Lung (tissue), 12 donors: Measurements from ENCODE around the gene CMSS1. TPM values are rescaled to one million over a fixed set of nuclear protein-coding genes. Genes with fewer than 3 reads are reported as not detected.

Source experiments
- ATAC-seq: fragments of 200-7000 bp; cut with Tn5 transposase; one replicate; pipeline ENCODE4 v1.9.1; 2020; ENCODE audit warnings: moderate number of reproducible peaks; ENCODE audit not compliant: insufficient read depth, low FRiP score
- DNase-seq, 3 donors: peaks; one replicate each; pipeline ENCODE4 v3.0.0-alpha.2; 2013 to 2017
- H3K27ac ChIP-seq, 2 donors: one replicate each; pipeline ENCODE4 v1.5.1; 2013; ENCODE audit warnings: mild to moderate bottlenecking in 2 of 2, moderate library complexity in 2 of 2, control low read depth in 1 of 2, inconsistent platforms in 1 of 2, low read depth in 1 of 2, low read length in 1 of 2
- H3K27me3 ChIP-seq, 3 donors: one replicate each; pipeline ENCODE4 v1.5.1; 2013; ENCODE audit warnings: low read length in 2 of 3; ENCODE audit not compliant: control insufficient read depth in 3 of 3, insufficient read depth in 3 of 3
- H3K36me3 ChIP-seq, 4 donors: one replicate each; pipeline ENCODE4 v1.5.1; 2013; ENCODE audit warnings: low read length in 4 of 4, mild to moderate bottlenecking in 1 of 4, moderate library complexity in 1 of 4; ENCODE audit not compliant: control insufficient read depth in 4 of 4, insufficient read depth in 4 of 4
- H3K4me1 ChIP-seq, 5 donors: one replicate each; pipeline ENCODE4 v1.5.1; 2013; ENCODE audit warnings: low read length in 5 of 5, mild to moderate bottlenecking in 2 of 5, moderate library complexity in 1 of 5; ENCODE audit not compliant: control insufficient read depth in 5 of 5, insufficient read depth in 5 of 5
- H3K4me3 ChIP-seq: one replicate; pipeline ENCODE4 v1.5.1; 2013; ENCODE audit warnings: mild to moderate bottlenecking, control low read depth, moderate library complexity
- H3K9ac ChIP-seq, 2 donors: one replicate each; pipeline ENCODE4 v1.5.1; 2013; ENCODE audit warnings: low read length in 2 of 2, control low read depth in 1 of 2; ENCODE audit not compliant: insufficient read depth in 1 of 2
- H3K9me3 ChIP-seq, 4 donors: one replicate each; pipeline ENCODE4 v1.5.1; 2013; ENCODE audit warnings: low read length in 3 of 4, mild to moderate bottlenecking in 1 of 4, moderate library complexity in 1 of 4; ENCODE audit not compliant: control insufficient read depth in 4 of 4, insufficient read depth in 3 of 4
- WGBS, 2 donors: extraction: QIAGEN DNeasy Blood & Tissue Kit; methylation state at CpG; one replicate each; pipeline ENCODE4 v1.1.7; 2013; 5-methylcytosine and 5-hydroxymethylcytosine counted together
- polyA plus RNA-seq, 2 donors: library from polyadenylated mRNA; stranded (reverse); fragments of 200-250 nt; gene quantifications; one replicate each; pipeline ENCODE4 v1.2.1, GENCODE V29; 2013
- total RNA-seq, 2 donors: library from RNA; depleted of rRNA in 1 of 2; stranded (reverse); fragments of >200 nt in 1 of 2; gene quantifications; one replicate each; pipeline ENCODE4 v1.2.1, GENCODE V29; 2014 to 2021
- TF ChIP-seq, protein P1 (sequence below): IDR thresholded peaks from 2 replicates; pipeline ENCODE4 v1.5.1; 2012; ENCODE audit warnings: mild to moderate bottlenecking; ENCODE audit errors: control extremely low read depth, extremely low read depth
- donor health status: control.
- donor health status: control.
- donor health status: Bipolar disorder and iron deficiency.
- donor health status: healthy.
- donor health status: DM: yes; HTN: yes; CAD: no.

Gene CMSS1
- total and polyA plus RNA-seq, 4 donors, result 12.3 to 28.9 (median 22.6) TPM

DNA sequence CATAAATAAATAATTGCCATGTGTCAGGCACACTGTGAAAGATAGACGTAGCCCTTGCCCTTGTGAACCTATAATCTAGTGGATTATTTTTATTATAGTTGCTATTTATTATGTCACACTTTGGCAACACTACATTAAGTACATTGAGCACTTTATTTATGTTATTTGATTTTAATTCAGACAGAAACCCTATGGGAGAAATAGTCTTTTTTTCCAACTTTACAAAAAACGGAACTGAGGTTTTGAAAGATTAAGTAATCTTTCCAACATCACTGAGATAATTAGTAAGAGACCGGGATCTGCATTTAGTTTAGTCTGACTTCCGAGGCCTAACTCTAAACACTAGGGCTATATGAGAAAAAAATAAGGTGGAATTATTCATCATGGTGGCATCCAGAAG, 299.4 kb downstream of the CMSS1 start:
- ATAC-seq (no peak), DNase-seq (no peak)
- no peak overlapping the region for H3K4me3 ChIP-seq
- H3K27me3 ChIP-seq, result no peaks in the 10 kb centered on the region
- no peak overlapping the region for H3K9ac ChIP-seq
- TF ChIP-seq, protein P1, sequence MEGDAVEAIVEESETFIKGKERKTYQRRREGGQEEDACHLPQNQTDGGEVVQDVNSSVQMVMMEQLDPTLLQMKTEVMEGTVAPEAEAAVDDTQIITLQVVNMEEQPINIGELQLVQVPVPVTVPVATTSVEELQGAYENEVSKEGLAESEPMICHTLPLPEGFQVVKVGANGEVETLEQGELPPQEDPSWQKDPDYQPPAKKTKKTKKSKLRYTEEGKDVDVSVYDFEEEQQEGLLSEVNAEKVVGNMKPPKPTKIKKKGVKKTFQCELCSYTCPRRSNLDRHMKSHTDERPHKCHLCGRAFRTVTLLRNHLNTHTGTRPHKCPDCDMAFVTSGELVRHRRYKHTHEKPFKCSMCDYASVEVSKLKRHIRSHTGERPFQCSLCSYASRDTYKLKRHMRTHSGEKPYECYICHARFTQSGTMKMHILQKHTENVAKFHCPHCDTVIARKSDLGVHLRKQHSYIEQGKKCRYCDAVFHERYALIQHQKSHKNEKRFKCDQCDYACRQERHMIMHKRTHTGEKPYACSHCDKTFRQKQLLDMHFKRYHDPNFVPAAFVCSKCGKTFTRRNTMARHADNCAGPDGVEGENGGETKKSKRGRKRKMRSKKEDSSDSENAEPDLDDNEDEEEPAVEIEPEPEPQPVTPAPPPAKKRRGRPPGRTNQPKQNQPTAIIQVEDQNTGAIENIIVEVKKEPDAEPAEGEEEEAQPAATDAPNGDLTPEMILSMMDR, result no peak
- no peaks in the 10 kb centered on the region for H3K36me3 ChIP-seq
- H3K9me3 ChIP-seq, result no peaks in the 10 kb centered on the region
- H3K27ac ChIP-seq, result no peak overlapping the region
- H3K4me1 ChIP-seq, result peaks cover 0 to 13% (median 0%) of the 10 kb centered on the region in 5 donors
- WGBS, 2 donors, result 78 to 91% methylated on average over 4 of the region's 4 CpGs

- H3K9me3 ChIP-seq, result no peaks in the 10 kb centered on the region
- H3K9ac ChIP-seq, result no peak overlapping the region
- ATAC-seq, result no peak
- H3K4me3 ChIP-seq, result no peak overlapping the region
- H3K4me1 ChIP-seq, result peaks cover 0 to 14% (median 0%) of the 10 kb centered on the region in 5 donors
- no peaks in the 10 kb centered on the region for H3K36me3 ChIP-seq
- H3K27me3 ChIP-seq, result no peaks in the 10 kb centered on the region
- TF ChIP-seq, protein P1, result no peak
- 0 to 20% methylated on average over 1 of the region's 1 CpG for WGBS, 2 donors
- no peak overlapping the region for H3K27ac ChIP-seq
- no peak for DNase-seq
Observed at GRCh38 chr3:100120012-100120411, 302.4 kb downstream of the CMSS1 start.

DNA sequence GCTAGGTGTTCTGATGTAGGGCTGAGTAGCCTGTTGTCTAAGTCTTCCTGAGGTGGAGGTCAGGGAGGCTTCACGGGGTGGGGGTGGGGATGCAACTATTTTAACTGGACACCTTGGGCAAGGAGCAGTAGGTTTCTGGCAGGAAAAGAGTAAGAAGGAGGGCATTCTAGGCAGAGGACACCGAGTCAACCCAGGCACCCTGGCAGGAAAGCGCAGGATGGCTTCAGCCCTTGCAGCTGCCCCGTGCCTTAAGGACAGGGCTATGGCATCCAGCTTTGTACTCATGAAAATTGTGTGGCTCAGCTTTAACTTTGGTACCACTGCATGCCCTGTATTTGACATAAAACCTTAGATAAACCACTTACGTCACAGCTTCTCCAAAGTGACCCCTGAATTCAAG, 303.0 kb downstream of the CMSS1 start:
- Histone ChIP-seq H3K27ac (no peak overlapping the region), H3K4me1 (peaks cover 0 to 14% (median 0%) of the 10 kb centered on the region in 5 donors), H3K27me3 (no peaks in the 10 kb centered on the region), H3K9me3 (no peaks in the 10 kb centered on the region), H3K9ac (no peak overlapping the region), H3K36me3 (no peaks in the 10 kb centered on the region), H3K4me3 (no peak overlapping the region)
- 96 to 97% methylated on average over 5 of the region's 5 CpGs for WGBS, 2 donors
- TF ChIP-seq, protein P1, result no peak
- ATAC-seq (no peak), DNase-seq (no peak)

- TF ChIP-seq, protein P1, result no peak
- H3K4me1 ChIP-seq, result peaks cover 0 to 14% (median 0%) of the 10 kb centered on the region in 5 donors
- ATAC-seq, result no peak
Observed at GRCh38 chr3:100122321-100122720, 304.7 kb downstream of the CMSS1 start.

More at GRCh38 chr3:100122321-100122720, 304.7 kb downstream of the CMSS1 start:
- WGBS, 2 donors, result 94 to 95% methylated on average over 2 of the region's 2 CpGs
- H3K36me3 ChIP-seq, result no peaks in the 10 kb centered on the region
- H3K27ac ChIP-seq, result no peak overlapping the region
- no peaks in the 10 kb centered on the region for H3K27me3 ChIP-seq
- no peak for DNase-seq
- H3K9me3 ChIP-seq, result no peaks in the 10 kb centered on the region
- no peak overlapping the region for H3K4me3 ChIP-seq
- H3K9ac ChIP-seq, result no peak overlapping the region
